Renal pelvis (tissue), 4 donors: ENCODE measurements around the gene CENPM. TPM values are rescaled to one million over a fixed set of nuclear protein-coding genes. Genes with fewer than 3 reads are reported as not detected.

Source experiments
- DNase-seq: peaks from one replicate; pipeline ENCODE4 v3.0.0-alpha.2; 2013
- polyA plus RNA-seq, 3 donors: library from polyadenylated mRNA; unstranded; fragments of 120-200 nt; gene quantifications; one replicate each; pipeline ENCODE4 v1.2.1, GENCODE V29; 2013; ENCODE audit not compliant: insufficient read length in 3 of 3

The CENPM gene
- polyA plus RNA-seq, 3 donors = 13.8 to 18.5 (median 18.2) TPM

DNA sequence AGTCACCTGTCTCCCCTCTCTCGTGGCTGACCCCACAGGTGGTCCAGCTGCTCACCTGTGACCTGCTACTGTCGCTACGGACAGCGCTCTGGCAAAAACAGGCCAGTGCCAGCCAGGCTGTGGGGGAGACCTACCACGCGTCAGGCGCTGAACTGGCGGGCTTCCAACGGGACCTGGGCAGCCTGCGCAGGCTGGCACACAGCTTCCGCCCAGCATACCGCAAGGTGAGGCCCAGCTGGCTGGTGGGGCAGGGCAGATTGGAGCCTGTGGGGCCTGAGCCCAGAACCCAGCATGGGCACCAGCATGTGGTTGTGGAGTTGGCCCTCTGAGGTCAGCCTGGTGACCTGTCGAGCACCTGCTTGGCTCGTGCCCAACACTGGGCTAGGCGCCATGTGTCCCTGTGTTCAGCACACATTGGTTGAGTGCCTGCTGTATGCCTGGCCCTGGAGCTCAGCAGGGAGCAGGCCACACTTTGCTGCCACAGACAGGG, 44.0 kb downstream of the CENPM start:
- no peak for DNase-seq

DNA sequence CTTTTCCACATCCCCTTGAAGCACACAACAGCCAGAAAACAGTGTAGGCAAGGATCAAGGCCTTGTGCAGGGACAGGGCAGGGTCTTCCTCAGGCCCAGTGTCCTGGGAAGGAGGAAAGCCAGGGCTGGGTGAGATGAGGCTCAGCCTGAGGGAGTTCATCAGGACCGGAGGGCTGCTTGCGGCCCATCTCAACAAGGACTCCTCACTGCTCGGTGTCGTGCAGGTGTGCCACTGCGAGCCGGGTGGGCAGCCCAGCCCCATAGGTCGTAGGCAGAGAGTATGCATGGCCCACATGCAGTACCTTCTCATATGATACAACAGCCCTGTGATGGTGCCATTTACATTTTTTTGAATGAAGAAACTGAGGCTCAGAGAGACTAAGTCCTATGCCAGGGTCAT, 44.9 kb downstream of the CENPM start:
- no peak for DNase-seq

- no peak for DNase-seq
These were observed 46.2 kb downstream of the CENPM start for GRCh38 chr22:41900652-41901312.

- DNase-seq = no peak
These were observed 46.8 kb downstream of the CENPM start for GRCh38 chr22:41899992-41900651.

- DNase-seq = no peak
These were observed 47.8 kb downstream of the CENPM start for GRCh38 chr22:41899110-41899509.

GRCh38 chr22:41898645-41899044, 48.3 kb downstream of the CENPM start:
- DNase-seq = no peak

- no peak for DNase-seq
These were observed 53.2 kb downstream of the CENPM start for GRCh38 chr22:41893591-41894375.

DNA sequence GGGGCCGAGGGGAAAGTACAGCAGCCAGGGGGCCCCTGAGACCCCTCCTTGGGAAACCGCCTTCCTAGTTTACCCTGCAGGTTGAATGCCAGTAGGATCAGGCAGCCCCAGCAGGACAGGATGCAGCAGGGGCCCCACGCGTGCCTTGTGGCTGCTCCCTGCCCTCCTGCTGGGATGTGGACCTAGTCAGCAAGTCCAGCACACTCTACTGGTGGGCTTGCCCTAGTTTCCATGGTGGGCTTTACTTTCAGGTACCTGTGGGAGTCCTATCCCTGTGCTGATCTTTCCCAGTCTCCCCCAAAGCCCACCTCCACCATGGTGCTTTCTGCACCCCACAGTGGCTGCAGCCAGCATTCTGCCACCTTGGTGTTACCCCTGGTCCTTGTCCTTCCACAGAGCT, 54.2 kb downstream of the CENPM start:
- DNase-seq = no peak

- DNase-seq = no peak
These were observed 55.5 kb downstream of the CENPM start for GRCh38 chr22:41891407-41891806.

Other genes starting within 250 kb of the CENPM start
- gene MEI1, start 247.6 kb downstream of the CENPM start, polyA plus RNA-seq = 1 to 10 TPM; 2.0 to 3.7 (median 2.3) TPM
- 10 to 100 TPM in 2 of 3 donors, 1 to 10 TPM in 1; 7.9 to 12.2 (median 11.1) TPM for gene CCDC134, start 146.5 kb downstream of the CENPM start, polyA plus RNA-seq
- gene SREBF2, start 114.0 kb downstream of the CENPM start, polyA plus RNA-seq = 100 to 1,000 TPM; 100 to 116 (median 109) TPM
- 1 to 10 TPM in 2 of 3 donors, under 1 TPM in 1; 0.43 to 1.6 (median 1.4) TPM for gene SHISA8, start 32.1 kb downstream of the CENPM start, polyA plus RNA-seq
- 1 to 10 TPM; 1.4 to 3.9 (median 2.7) TPM for gene TNFRSF13C, start 20.3 kb downstream of the CENPM start, polyA plus RNA-seq
- gene SEPTIN3, start 22.3 kb upstream of the CENPM start, polyA plus RNA-seq = 1 to 10 TPM; 5.0 to 8.0 (median 7.5) TPM
- gene WBP2NL, start 51.6 kb upstream of the CENPM start, polyA plus RNA-seq = 1 to 10 TPM; 2.8 to 7.7 (median 7.7) TPM
- gene NAGA, start 123.7 kb upstream of the CENPM start, polyA plus RNA-seq = 10 to 100 TPM; 26.2 to 28.8 (median 27.1) TPM
- gene PHETA2, start 127.1 kb upstream of the CENPM start, polyA plus RNA-seq = 10 to 100 TPM in 2 of 3 donors, 1 to 10 TPM in 1; 8.8 to 14.0 (median 12.3) TPM
- 100 to 1,000 TPM in 2 of 3 donors, 10 to 100 TPM in 1; 83.4 to 108 (median 102) TPM for gene SMDT1, start 132.5 kb upstream of the CENPM start, polyA plus RNA-seq
- gene NDUFA6, start 143.6 kb upstream of the CENPM start, polyA plus RNA-seq = 100 to 1,000 TPM; 102 to 118 (median 103) TPM
- gene CYP2D6, start 183.7 kb upstream of the CENPM start, polyA plus RNA-seq = 1 to 10 TPM; 3.3 to 8.5 (median 7.2) TPM